SU-DHL-6 (cell line): ENCODE results near the gene RSF1.

Source experiments
- H2AFZ ChIP-seq: fragments of 200-600 bp; sonication (generic); 2 replicates; pipeline ENCODE4 v1.6.1; 2014; ENCODE audit warnings: low read depth, mild to moderate bottlenecking, moderate library complexity, mixed read lengths, antibody characterized with exemption, low read length; ENCODE audit not compliant: severe bottlenecking
- H3F3A ChIP-seq: fragments of 200-600 bp; shearing (Covaris generic); 2 replicates; pipeline ENCODE4 v1.6.0; 2016; ENCODE audit warnings: antibody characterized with exemption, mild to moderate bottlenecking; ENCODE audit not compliant: insufficient read depth
- H3K27ac ChIP-seq: fragments of 200-600 bp; sonication (generic); 2 replicates; pipeline ENCODE4 v1.5.1; 2016; ENCODE audit warnings: low read depth, mild to moderate bottlenecking, low read length, moderate library complexity, mixed read lengths
- H3K27me3 ChIP-seq: fragments of 200-600 bp; sonication (generic), shearing (Covaris generic); 2 replicates; pipeline ENCODE4 v1.6.0; 2014; ENCODE audit warnings: mild to moderate bottlenecking, low read length
- H3K36me3 ChIP-seq: fragments of 200-600 bp; sonication (generic); 2 replicates; pipeline ENCODE4 v1.6.1; 2014; ENCODE audit warnings: mild to moderate bottlenecking, low read length, mixed read lengths
- H3K4me2 ChIP-seq: fragments of 300-600, 200-600 bp; shearing (Covaris generic), sonication (generic); 2 replicates; pipeline ENCODE4 v1.6.0; 2014; ENCODE audit warnings: low read length, low read depth, mild to moderate bottlenecking; ENCODE audit not compliant: poor library complexity, severe bottlenecking
- H3K4me3 ChIP-seq: fragments of 200-600 bp; sonication (generic); 2 replicates; pipeline ENCODE4 v1.5.1; 2014; ENCODE audit warnings: antibody characterized with exemption, low read length, mild to moderate bottlenecking, mixed read lengths; ENCODE audit not compliant: insufficient read depth, poor library complexity, severe bottlenecking
- H3K79me2 ChIP-seq: fragments of 200-600 bp; sonication (generic); 2 replicates; pipeline ENCODE4 v1.6.1; 2014; ENCODE audit warnings: mild to moderate bottlenecking, low read length, moderate library complexity; ENCODE audit not compliant: insufficient read depth
- H3K9ac ChIP-seq: fragments of 200-600 bp; sonication (generic); 2 replicates; pipeline ENCODE4 v1.7.0; 2014; ENCODE audit warnings: mild to moderate bottlenecking, low read length
- H3K9me2 ChIP-seq: fragments of 200-600 bp; sonication (generic); replicated peaks from 2 replicates; pipeline ENCODE4 v1.6.1; 2014; ENCODE audit warnings: low read length; ENCODE audit not compliant: insufficient read depth
- H3K9me3 ChIP-seq: fragments of 200-600 bp; sonication (generic); 2 replicates; pipeline ENCODE4 v1.6.1; 2014; ENCODE audit warnings: low read length, mixed read lengths; ENCODE audit not compliant: insufficient read depth
- H4K20me1 ChIP-seq: fragments of 200-600 bp; sonication (generic); 2 replicates; pipeline ENCODE4 v1.6.1; 2014; ENCODE audit warnings: low read depth, mild to moderate bottlenecking, antibody characterized with exemption, low read length, moderate library complexity, mixed read lengths
- CTCF ChIP-seq: fragments of 200-600 bp; sonication (generic); IDR thresholded peaks from one replicate; pipeline ENCODE4 v1.5.1; 2017; ENCODE audit warnings: antibody characterized with exemption, mild to moderate bottlenecking, low read length, moderate library complexity; ENCODE audit not compliant: insufficient read depth, poor library complexity, severe bottlenecking
- EZH2phosphoT487 ChIP-seq: fragments of 200-600 bp; sonication (generic), shearing (Covaris generic); conservative IDR thresholded peaks from 2 replicates; pipeline ENCODE4 v1.6.1; 2018; ENCODE audit warnings: mild to moderate bottlenecking, antibody characterized with exemption, low read length, moderate library complexity, mixed read lengths

RSF1 gene

DNA sequence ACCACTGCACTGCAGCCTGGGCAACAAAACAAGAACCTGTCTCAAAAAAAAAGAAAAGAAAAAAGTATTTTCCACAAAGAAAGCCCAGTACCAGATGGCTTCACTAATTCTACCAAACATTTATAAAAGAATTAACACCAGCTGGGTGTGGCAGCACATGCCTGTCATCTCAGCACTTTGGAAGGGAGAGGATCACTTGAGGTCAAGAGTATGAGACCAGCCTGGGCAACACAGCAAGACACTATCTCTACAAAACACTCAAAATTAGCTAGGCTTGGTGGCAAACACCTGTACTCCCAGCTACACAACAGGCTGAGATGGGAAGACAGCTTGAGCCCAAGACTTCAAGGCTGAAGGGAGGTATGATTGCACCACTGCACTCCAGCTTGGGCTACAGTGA lies 20.1 kb downstream of the RSF1 start:
- Histone ChIP-seq H3K36me3 (no peaks in the 10 kb centered on the region), H3F3A (no peaks in the 10 kb centered on the region), H3K79me2 (peaks cover 100% of the 10 kb centered on the region), H4K20me1 (peaks cover 11% of the 10 kb centered on the region), H3K9me2 (no peaks in the 10 kb centered on the region), H3K27ac (no peak overlapping the region), H3K27me3 (no peaks in the 10 kb centered on the region), H3K4me3 (no peak overlapping the region), H2AFZ (no peak overlapping the region), H3K4me2 (no peak overlapping the region), H3K9ac (no peak overlapping the region), H3K9me3 (no peaks in the 10 kb centered on the region)
- TF ChIP-seq EZH2phosphoT487 = no peak
- TF ChIP-seq CTCF = no peak

GRCh38 chr11:77799338-77799737 lies 21.2 kb downstream of the RSF1 start:
- Histone ChIP-seq H3K9ac (no peak overlapping the region), H3K9me3 (no peaks in the 10 kb centered on the region), H3K27me3 (no peaks in the 10 kb centered on the region), H3K9me2 (no peaks in the 10 kb centered on the region), H3K27ac (no peak overlapping the region), H3K36me3 (no peaks in the 10 kb centered on the region), H4K20me1 (peaks cover 2% of the 10 kb centered on the region; the same call in 1 of the 2 replicates), H3F3A (no peaks in the 10 kb centered on the region), H3K4me2 (no peak overlapping the region), H3K79me2 (peaks cover 100% of the 10 kb centered on the region), H3K4me3 (no peak overlapping the region), H2AFZ (no peak overlapping the region)
- TF ChIP-seq EZH2phosphoT487 (no peak), CTCF (no peak)

DNA sequence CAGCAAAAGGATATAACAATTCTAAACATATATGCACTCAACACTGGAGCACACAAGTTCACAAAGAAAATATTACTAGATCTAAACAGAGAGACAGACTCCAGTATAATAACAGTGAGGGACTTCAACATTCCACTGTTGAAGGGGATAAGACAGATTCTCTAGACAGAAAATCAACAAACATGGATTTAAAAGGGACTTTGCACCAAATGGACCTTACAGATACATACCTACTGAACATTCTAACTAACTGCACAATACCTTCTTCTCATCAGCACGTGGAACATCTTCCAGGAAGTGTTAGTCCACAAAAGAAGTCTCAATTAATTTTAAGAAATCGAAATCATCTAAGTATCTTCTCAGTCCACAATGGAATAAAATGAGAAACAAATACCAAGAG lies 26.6 kb downstream of the RSF1 start:
- H3K27me3 ChIP-seq = no peaks in the 10 kb centered on the region
- no peak overlapping the region for H2AFZ ChIP-seq
- H3K79me2 ChIP-seq = peaks cover 100% of the 10 kb centered on the region
- no peak overlapping the region for H3K27ac ChIP-seq
- TF ChIP-seq CTCF = no peak
- no peak for TF ChIP-seq EZH2phosphoT487
- H3K9ac ChIP-seq = no peak overlapping the region
- no peaks in the 10 kb centered on the region for H3K9me3 ChIP-seq
- no peaks in the 10 kb centered on the region for H3K9me2 ChIP-seq
- 0 out of 2 replicates have a peak, but pooled peaks cover 9% of the 10 kb centered on the region for H3K36me3 ChIP-seq
- no peak overlapping the region for H3K4me3 ChIP-seq
- no peaks in the 10 kb centered on the region for H3F3A ChIP-seq
- H3K4me2 ChIP-seq = no peak overlapping the region
- no peaks in the 10 kb centered on the region; the same call in 1 of the 2 replicates for H4K20me1 ChIP-seq
